Lower leg skin (tissue), 4 donors: ENCODE measurements around the gene TFDP2. TPM values are rescaled to one million over a fixed set of nuclear protein-coding genes. Genes with fewer than 3 reads are reported as not detected.

Experiments
- DNase-seq, 2 donors: peaks; one replicate each; pipeline ENCODE4 v3.0.0-alpha.2; 2019; ENCODE audit warnings: low spot score in 2 of 2
- H3K4me3 ChIP-seq: fragments of 200-600 bp; sonication (generic); 2 replicates; pipeline ENCODE4 v1.5.1; 2017; ENCODE audit warnings: mild to moderate bottlenecking, low read depth; ENCODE audit not compliant: poor library complexity, severe bottlenecking
- POLR2A ChIP-seq, 2 donors: fragments of 450-650 bp; IDR thresholded peaks; one replicate each; pipeline ENCODE4 v1.6.1; 2016 to 2017; ENCODE audit warnings: antibody characterized with exemption in 2 of 2, mild to moderate bottlenecking in 1 of 2, moderate library complexity in 1 of 2
- WGBS, 2 donors: methylation state at CpG; one replicate each; pipeline ENCODE4 v1.1.5; 2018; 5-methylcytosine and 5-hydroxymethylcytosine counted together
- intact Hi-C: fragments of 100-400 bp; cut with DNase I; formaldehyde crosslinking; loops from one replicate; pipeline ENCODE4 v1.15.0; 2023; ENCODE audit warnings: low total_unique reads
- total RNA-seq, 4 donors: library from RNA; depleted of rRNA; stranded (reverse); fragments of >200 nt; gene quantifications; one replicate each; pipeline ENCODE4 v1.1.0, GENCODE V29; 2016
- TF ChIP-seq, protein P1 (sequence below), 3 donors: fragments of 450-650 bp; IDR thresholded peaks; one replicate each; pipeline ENCODE4 v1.5.1; 2016; ENCODE audit warnings: antibody characterized with exemption in 3 of 3, mild to moderate bottlenecking in 3 of 3, moderate library complexity in 2 of 3

Gene TFDP2
- total RNA-seq, 4 donors from 2014 or later: 38.6 to 84.7 (median 61.5) TPM

DNA sequence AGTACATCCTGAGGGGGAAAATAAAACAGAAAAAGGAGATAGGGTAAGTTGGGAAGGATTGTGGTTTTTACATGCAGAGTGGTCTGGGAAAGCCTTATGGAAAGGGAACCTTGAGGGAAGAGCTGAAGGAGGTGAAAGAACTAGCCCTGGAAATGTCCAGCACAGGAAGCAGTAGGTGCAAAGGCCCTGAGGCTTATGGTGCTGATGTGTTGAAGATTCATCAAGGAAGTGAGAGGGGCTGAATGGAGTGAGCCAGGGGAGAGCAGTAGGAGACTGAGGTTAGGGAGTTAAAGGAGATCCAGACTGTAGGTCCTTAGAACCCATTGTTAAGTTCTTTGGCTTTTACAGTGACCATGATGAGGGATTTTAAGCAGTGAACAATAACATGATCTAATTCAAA lies 239.9 kb downstream of the TFDP2 start:
- intact Hi-C loops: no loop called here
- no peak for DNase-seq
- TF ChIP-seq, protein P1, sequence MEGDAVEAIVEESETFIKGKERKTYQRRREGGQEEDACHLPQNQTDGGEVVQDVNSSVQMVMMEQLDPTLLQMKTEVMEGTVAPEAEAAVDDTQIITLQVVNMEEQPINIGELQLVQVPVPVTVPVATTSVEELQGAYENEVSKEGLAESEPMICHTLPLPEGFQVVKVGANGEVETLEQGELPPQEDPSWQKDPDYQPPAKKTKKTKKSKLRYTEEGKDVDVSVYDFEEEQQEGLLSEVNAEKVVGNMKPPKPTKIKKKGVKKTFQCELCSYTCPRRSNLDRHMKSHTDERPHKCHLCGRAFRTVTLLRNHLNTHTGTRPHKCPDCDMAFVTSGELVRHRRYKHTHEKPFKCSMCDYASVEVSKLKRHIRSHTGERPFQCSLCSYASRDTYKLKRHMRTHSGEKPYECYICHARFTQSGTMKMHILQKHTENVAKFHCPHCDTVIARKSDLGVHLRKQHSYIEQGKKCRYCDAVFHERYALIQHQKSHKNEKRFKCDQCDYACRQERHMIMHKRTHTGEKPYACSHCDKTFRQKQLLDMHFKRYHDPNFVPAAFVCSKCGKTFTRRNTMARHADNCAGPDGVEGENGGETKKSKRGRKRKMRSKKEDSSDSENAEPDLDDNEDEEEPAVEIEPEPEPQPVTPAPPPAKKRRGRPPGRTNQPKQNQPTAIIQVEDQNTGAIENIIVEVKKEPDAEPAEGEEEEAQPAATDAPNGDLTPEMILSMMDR (IDR thresholded peaks at IDR 0.05): no peak
- TF ChIP-seq POLR2A (IDR thresholded peaks at IDR 0.05): no peak
- H3K4me3 ChIP-seq: no peak overlapping the region

GRCh38 chr3:141905129-141905528 lies 244.2 kb downstream of the TFDP2 start:
- no peak overlapping the region for H3K4me3 ChIP-seq
- WGBS, 2 donors: 63 to 70% methylated on average over 2 of the region's 2 CpGs
- TF ChIP-seq, protein P1 (IDR thresholded peaks at IDR 0.05): no peak
- TF ChIP-seq POLR2A (IDR thresholded peaks at IDR 0.05): no peak
- DNase-seq: no peak
- intact Hi-C loops: no loop called here

DNA sequence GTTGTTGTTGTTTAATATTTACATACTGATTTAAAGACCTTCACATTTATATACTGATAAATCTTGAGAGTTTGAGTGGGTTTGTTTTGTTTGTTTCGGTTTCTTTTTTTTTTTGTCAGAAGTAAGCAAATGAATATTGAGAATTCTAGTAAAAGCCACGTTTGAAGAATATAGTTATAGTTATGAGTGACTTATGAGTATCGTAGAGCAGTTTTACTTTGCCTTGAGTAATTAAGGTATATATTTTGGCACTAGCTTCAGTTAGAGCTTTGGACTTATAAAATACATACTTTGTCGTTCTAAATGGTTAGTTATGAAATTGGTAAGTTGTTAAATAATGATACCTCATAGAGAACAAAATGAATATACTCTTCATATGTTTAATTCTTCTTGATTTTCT lies 245.1 kb downstream of the TFDP2 start:
- no peak for DNase-seq
- no peak overlapping the region for H3K4me3 ChIP-seq
- 75% methylated on average over 4 of the region's 4 CpGs for WGBS, 2 donors
- intact Hi-C loops: no loop called here
- TF ChIP-seq, protein P1 (IDR thresholded peaks at IDR 0.05): no peak
- TF ChIP-seq POLR2A (IDR thresholded peaks at IDR 0.05): no peak

GRCh38 chr3:141901914-141902313 lies 247.4 kb downstream of the TFDP2 start:
- TF ChIP-seq POLR2A (IDR thresholded peaks at IDR 0.05): no peak
- TF ChIP-seq, protein P1 (IDR thresholded peaks at IDR 0.05): no peak
- 70 to 78% methylated on average over 2 of the region's 2 CpGs for WGBS, 2 donors
- intact Hi-C loops: no loop called here
- DNase-seq: no peak
- no peak overlapping the region for H3K4me3 ChIP-seq

DNA sequence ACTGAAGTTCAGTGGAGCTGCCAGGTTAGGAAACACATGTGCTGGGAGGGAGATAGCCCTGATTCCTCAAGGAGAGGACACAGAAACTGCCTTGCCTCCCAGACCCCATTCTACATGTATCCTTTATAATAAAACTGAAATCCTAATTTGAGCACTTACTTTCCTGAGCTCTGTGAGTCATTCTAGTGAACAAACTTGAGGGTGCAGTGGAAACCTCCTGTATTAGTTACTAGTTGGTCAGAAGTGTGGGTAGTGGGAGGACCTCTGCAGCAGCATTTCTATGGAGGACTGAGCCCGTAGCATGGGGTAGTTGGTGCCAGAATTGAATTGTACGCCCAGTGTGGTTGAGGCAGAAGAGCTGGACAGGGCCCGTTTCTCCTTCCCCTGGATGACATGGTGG lies 249.0 kb downstream of the TFDP2 start:
- 93 to 96% methylated on average over 3 of the region's 3 CpGs for WGBS, 2 donors
- TF ChIP-seq, protein P1 (IDR thresholded peaks at IDR 0.05): no peak
- no peak for TF ChIP-seq POLR2A (IDR thresholded peaks at IDR 0.05)

GRCh38 chr3:141898908-141899307 lies 250.4 kb downstream of the TFDP2 start:
- WGBS, 2 donors: 96 to 97% methylated on average over 1 of the region's 1 CpG
- intact Hi-C loops: no loop called here
- H3K4me3 ChIP-seq: no peak overlapping the region
- no peak for DNase-seq
- no peak for TF ChIP-seq POLR2A (IDR thresholded peaks at IDR 0.05)
- TF ChIP-seq, protein P1 (IDR thresholded peaks at IDR 0.05): no peak

More for the DNA sequence above, 249.0 kb downstream of the TFDP2 start:
- no peak overlapping the region for H3K4me3 ChIP-seq
- no peak for DNase-seq
- intact Hi-C loops: no loop called here
